Lung microvascular endothelial cell (primary cell): ENCODE measurements around the gene MAPK8IP3. TPM values are rescaled to one million over a fixed set of nuclear protein-coding genes. Genes with fewer than 3 reads are reported as not detected.
A peak's percentile ranks its signal among the peaks of the same experiment; 100 is the strongest.
"Not testable (repeated sequence)": the region's sequence is repeated elsewhere in the genome, so short reads cannot be mapped to it uniquely, and the experiment has no call there.

Experiments used
- DNase-seq, 2 donors: peaks; one replicate each; pipeline versions ENCODE4 v3.0.0 to v3.0.0-alpha.2; 2010; ENCODE audit warnings: low read depth in 2 of 2
- total RNA-seq: library from RNA; depleted of rRNA; stranded (reverse); fragments of >200 nt; gene quantifications from 2 replicates; pipeline ENCODE4 v1.2.1, GENCODE V29; 2014

The MAPK8IP3 gene
- total RNA-seq, 1 donor from 2014 or later, result 22.0 TPM

- no peak for DNase-seq
Measured at GRCh38 chr16:1710811-1711507, 5.0 kb downstream of the MAPK8IP3 start.

- DNase-seq, result peak; percentile 59 to 69
Measured at GRCh38 chr16:1712791-1713261, 6.8 kb downstream of the MAPK8IP3 start.

GRCh38 chr16:1713331-1713730, 7.3 kb downstream of the MAPK8IP3 start:
- no peak for DNase-seq

- DNase-seq, result no peak
Measured at GRCh38 chr16:1713933-1714332, 7.9 kb downstream of the MAPK8IP3 start.

- DNase-seq, result no peak
Measured at GRCh38 chr16:1715220-1715619, 9.2 kb downstream of the MAPK8IP3 start.

- not testable (repeated sequence) for DNase-seq
Measured at GRCh38 chr16:1718236-1718635, 12.2 kb downstream of the MAPK8IP3 start.

- DNase-seq, result not testable (repeated sequence)
Measured at GRCh38 chr16:1719559-1720229, 13.7 kb downstream of the MAPK8IP3 start.

- no peak for DNase-seq
Measured at GRCh38 chr16:1721372-1721771, 15.4 kb downstream of the MAPK8IP3 start.

GRCh38 chr16:1723450-1724147, 17.6 kb downstream of the MAPK8IP3 start:
- peak; percentile 52 to 64 for DNase-seq

- no peak for DNase-seq
Measured at GRCh38 chr16:1724491-1724890, 18.5 kb downstream of the MAPK8IP3 start.

- no peak for DNase-seq
Measured at GRCh38 chr16:1726661-1727502, 20.9 kb downstream of the MAPK8IP3 start.

GRCh38 chr16:1727651-1728624, 21.9 kb downstream of the MAPK8IP3 start:
- DNase-seq, result no peak

GRCh38 chr16:1729026-1729425, 23.0 kb downstream of the MAPK8IP3 start:
- DNase-seq, result no peak

GRCh38 chr16:1729445-1729844, 23.4 kb downstream of the MAPK8IP3 start:
- no peak for DNase-seq

GRCh38 chr16:1731073-1731472, 25.1 kb downstream of the MAPK8IP3 start:
- no peak for DNase-seq

- DNase-seq, result no peak
Measured at GRCh38 chr16:1731603-1732002, 25.6 kb downstream of the MAPK8IP3 start.

GRCh38 chr16:1732071-1732470, 26.1 kb downstream of the MAPK8IP3 start:
- DNase-seq, result no peak

GRCh38 chr16:1732551-1732987, 26.6 kb downstream of the MAPK8IP3 start:
- not testable (repeated sequence) for DNase-seq

GRCh38 chr16:1734123-1734522, 28.1 kb downstream of the MAPK8IP3 start:
- DNase-seq, result no peak

GRCh38 chr16:1734816-1735215, 28.8 kb downstream of the MAPK8IP3 start:
- no peak for DNase-seq
